Uterus (tissue), 2 donors: ENCODE data around the gene APPL2.

ENCODE experiments used
- CTCF ChIP-seq, 4 experiments: fragments of 200-600 bp in 2 of 4; fragments of 450-650 bp in 2 of 4; sonication (generic) in 2 of 4; IDR thresholded peaks; one replicate each; pipeline ENCODE4 v1.5.1; 2016 to 2019; ENCODE audit warnings: antibody characterized with exemption in 4 of 4, mild to moderate bottlenecking in 2 of 4, moderate library complexity in 1 of 4
- POLR2A ChIP-seq, 2 donors: fragments of 450-650 bp; IDR thresholded peaks; one replicate each; pipeline ENCODE4 v1.6.1; 2016; ENCODE audit warnings: antibody characterized with exemption in 2 of 2, mild to moderate bottlenecking in 1 of 2, moderate library complexity in 1 of 2

GRCh38 chr12:105224399-105224798, 11.6 kb downstream of the APPL2 start:
- no peak for TF ChIP-seq CTCF (IDR thresholded peaks at IDR 0.05)
- no peak for TF ChIP-seq POLR2A (IDR thresholded peaks at IDR 0.05)
